ENCODE results near the gene TRMT6. TPM values are rescaled to one million over a fixed set of nuclear protein-coding genes. Genes with fewer than 3 reads are reported as not detected.

The TRMT6 gene
- total and polyA plus RNA-seq, 10 of the 15 experiments (the other 5 are each of a cell fraction or from before 2014, with no cell fraction given): 18.2 to 35.5 (median 22.6) TPM

DNA sequence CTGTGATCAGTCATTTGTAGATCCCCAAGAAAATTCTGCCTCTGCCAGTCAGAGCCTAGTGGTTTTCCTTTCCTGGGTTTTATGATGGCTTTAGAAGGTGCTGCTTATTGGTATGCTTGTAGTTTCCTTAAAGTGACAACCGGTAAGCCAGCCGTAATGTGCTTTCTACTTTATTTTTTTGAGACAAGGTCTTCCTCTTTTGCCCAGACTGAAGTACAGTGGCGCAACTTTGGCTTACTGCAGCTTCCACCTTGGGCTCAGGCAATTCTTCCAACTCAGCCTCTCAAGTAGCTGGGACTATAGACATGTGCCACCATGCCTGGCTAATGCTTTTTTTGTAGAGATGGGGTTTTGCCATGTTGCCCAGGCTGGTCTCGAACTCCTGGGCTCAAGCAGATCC lies 23.6 kb upstream of the TRMT6 start:
- RAD21 ChIA-PET (ENCODE audit: unreplicated experiment): no interaction called here
- no peak for ATAC-seq
- TF ChIP-seq BCL3 (IDR thresholded peaks at IDR 0.05; ENCODE audit: borderline replicate concordance, insufficient read depth, low read depth, low read length, poor library complexity, severe bottlenecking) (no peak), USF2 (IDR thresholded peaks at IDR 0.05; ENCODE audit: borderline replicate concordance, low read depth, low read length) (no peak), TCF7 (IDR thresholded peaks at IDR 0.05; ENCODE audit: borderline replicate concordance) (no peak), EGR1 (IDR thresholded peaks at IDR 0.05; ENCODE audit: borderline replicate concordance in 1 of 2, low read depth in 2 of 2, low read length in 2 of 2) (no peak), SMAD5 (IDR thresholded peaks at IDR 0.05; ENCODE audit: low read depth) (no peak), MYB (IDR thresholded peaks at IDR 0.05; ENCODE audit: borderline replicate concordance, low read depth, low read length) (no peak), TCF3 (IDR thresholded peaks at IDR 0.05; ENCODE audit: borderline replicate concordance, insufficient read depth, low read depth, low read length) (no peak), SUPT20H (IDR thresholded peaks at IDR 0.05; ENCODE audit: borderline replicate concordance, control insufficient read depth, low read depth, low read length) (no peak), JUNB (IDR thresholded peaks at IDR 0.05) (no peak), SP1 (IDR thresholded peaks at IDR 0.05; ENCODE audit: low read depth, low read length) (no peak), SMARCA5 (IDR thresholded peaks at IDR 0.05) (no peak), NBN (IDR thresholded peaks at IDR 0.05) (no peak), KAT2A (conservative IDR thresholded peaks at IDR 0.05; ENCODE audit: control insufficient read depth, low read depth, low read length) (no peak), FOXM1 (IDR thresholded peaks at IDR 0.05; ENCODE audit: low read depth, low read length) (no peak), NR2C2 (IDR thresholded peaks at IDR 0.05; ENCODE audit: borderline replicate concordance, control insufficient read depth, insufficient read length, low read depth) (no peak)
- TF ChIP-seq, protein P1, sequence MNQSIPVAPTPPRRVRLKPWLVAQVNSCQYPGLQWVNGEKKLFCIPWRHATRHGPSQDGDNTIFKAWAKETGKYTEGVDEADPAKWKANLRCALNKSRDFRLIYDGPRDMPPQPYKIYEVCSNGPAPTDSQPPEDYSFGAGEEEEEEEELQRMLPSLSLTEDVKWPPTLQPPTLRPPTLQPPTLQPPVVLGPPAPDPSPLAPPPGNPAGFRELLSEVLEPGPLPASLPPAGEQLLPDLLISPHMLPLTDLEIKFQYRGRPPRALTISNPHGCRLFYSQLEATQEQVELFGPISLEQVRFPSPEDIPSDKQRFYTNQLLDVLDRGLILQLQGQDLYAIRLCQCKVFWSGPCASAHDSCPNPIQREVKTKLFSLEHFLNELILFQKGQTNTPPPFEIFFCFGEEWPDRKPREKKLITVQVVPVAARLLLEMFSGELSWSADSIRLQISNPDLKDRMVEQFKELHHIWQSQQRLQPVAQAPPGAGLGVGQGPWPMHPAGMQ (IDR thresholded peaks at IDR 0.05; ENCODE audit: borderline replicate concordance): no peak
- Histone ChIP-seq H3K4me1 (ENCODE audit: control insufficient read depth, insufficient read depth, low read length) (no peaks in the 10 kb centered on the region), H3K36me3 (ENCODE audit: control insufficient read depth in 2 of 2, insufficient read depth in 2 of 2, low read length in 1 of 2) (peaks cover 7 to 29% of the 10 kb centered on the region in 2 experiments), H3K9ac (ENCODE audit: control insufficient read depth, insufficient read depth, low read length) (no peak overlapping the region), H2AFZ (ENCODE audit: control insufficient read depth, low read depth, low read length) (no peak overlapping the region), H3K9me3 (replicated peaks; ENCODE audit: control insufficient read depth, insufficient read depth, low read length) (no peaks in the 10 kb centered on the region), H3K27ac (ENCODE audit: control insufficient read depth, insufficient read depth) (no peak overlapping the region), H3K27me3 (replicated peaks in 1 of 2; ENCODE audit: control insufficient read depth in 2 of 2, insufficient read depth in 2 of 2, low read length in 1 of 2) (no peaks in the 10 kb centered on the region), H3K4me2 (ENCODE audit: control insufficient read depth, insufficient read depth) (no peak overlapping the region), H3K79me2 (ENCODE audit: control insufficient read depth, insufficient read depth, low read length) (no peaks in the 10 kb centered on the region), H3K4me3 (no peak overlapping the region), H4K20me1 (ENCODE audit: control insufficient read depth, insufficient read depth) (no peaks in the 10 kb centered on the region)
- BruUV-seq (replicated peaks): no TSS peak
- intact Hi-C loops (cut with micrococcal nuclease; ENCODE audit: unreplicated experiment): no loop called here
- FAIRE-seq: no peak
- SMC1A ChIA-PET (ENCODE audit: uncharacterized antibody, unreplicated experiment): no interaction called here
- 97% methylated on average over 4 of the region's 4 CpGs for WGBS (ENCODE audit: insufficient coverage, insufficient replicate concordance, low lambda C conversion rate, missing lambda C conversion rate)
- in situ Hi-C loops (cut with MboI): no loop called here
- POLR2A ChIA-PET: interaction anchor here (1.0 kb wide), 1 partner anchor 10 kb away, joined by 7 read pairs; no protein-coding TSS in a partner anchor
- CTCF ChIA-PET: no interaction called here
- no peak for DNase-seq (ENCODE audit: low read depth, low spot score)

Measured in GM12878 (cell line).